Activated T-cell treated with anti-CD3 and anti-CD28 coated beads, Interleukin-2, amount 50 U/mL, for 4 hours (primary cell): Measurements from ENCODE around the gene KCTD5. TPM values are rescaled to one million over a fixed set of nuclear protein-coding genes. Genes with fewer than 3 reads are reported as not detected.

Source experiments
- ATAC-seq, 2 donors: fragments of 200-7000 bp; cut with Tn5 transposase; one replicate each; pipeline ENCODE4 v1.10.0; 2021
- DNase-seq: peaks from one replicate; pipeline ENCODE4 v3.0.0-alpha.2; 2020
- H3K27me3 Mint-ChIP-seq: one replicate; pipeline ENCODE4 v1.8.0; 2021; ENCODE audit warnings: low read depth, mixed read lengths
- H3K36me3 Mint-ChIP-seq: one replicate; pipeline ENCODE4 v1.8.0; 2022; ENCODE audit warnings: mixed read lengths; ENCODE audit not compliant: insufficient read depth
- H3K4me1 Mint-ChIP-seq: one replicate; pipeline ENCODE4 v1.8.0; 2021; ENCODE audit warnings: low read depth, mixed read lengths
- H3K4me3 Mint-ChIP-seq: one replicate; pipeline ENCODE4 v1.8.0; 2021; ENCODE audit warnings: mild to moderate bottlenecking, moderate library complexity, mixed read lengths
- H3K9me3 Mint-ChIP-seq: one replicate; pipeline ENCODE4 v1.8.0; 2021; ENCODE audit warnings: mixed read lengths
- total RNA-seq, 3 donors: library from RNA; stranded (reverse); gene quantifications; one replicate each; pipeline ENCODE4 v1.2.1, GENCODE V29; 2021

KCTD5 gene
- total RNA-seq, 3 donors from 2014 or later = 38.7 to 56.1 (median 42.0) TPM

DNA sequence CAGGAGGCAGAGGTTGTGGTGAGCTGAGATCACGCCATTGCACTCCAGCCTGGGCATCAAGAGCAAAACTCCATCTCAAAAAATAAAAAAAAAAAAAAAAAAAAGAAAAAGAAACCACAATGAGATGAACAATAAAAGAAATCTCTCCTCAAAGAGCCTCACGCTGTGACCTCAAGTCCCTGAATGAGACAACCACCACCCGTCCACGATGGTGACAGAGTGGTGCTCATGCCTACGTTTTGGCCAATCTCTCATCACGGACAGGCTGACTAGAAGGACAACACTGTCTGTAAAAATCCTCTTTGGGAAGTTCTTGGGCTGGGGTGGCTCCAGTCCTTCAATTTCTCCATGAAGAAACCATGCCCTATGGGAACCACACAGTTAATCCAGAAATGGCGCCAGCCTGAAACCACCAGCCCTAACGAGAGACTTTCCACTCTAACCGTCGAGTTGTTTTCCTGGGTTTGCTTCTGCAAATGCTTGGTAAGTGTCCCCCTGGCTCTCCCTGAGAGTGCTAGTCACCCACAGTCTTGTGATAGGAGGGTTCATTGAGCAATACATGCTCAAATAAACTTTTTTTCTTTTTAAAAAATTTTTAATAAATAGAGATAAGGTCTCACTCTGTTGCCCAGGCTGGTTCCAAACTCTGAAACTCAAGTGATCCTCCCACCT is 52.7 kb downstream of the KCTD5 start:
- ATAC-seq (no peak), DNase-seq (no peak)
- Mint-ChIP-seq H3K9me3 (no peaks in the 10 kb centered on the region), H3K4me1 (no peaks in the 10 kb centered on the region), H3K36me3 (no peaks in the 10 kb centered on the region), H3K4me3 (no peak overlapping the region), H3K27me3 (peaks cover 1% of the 10 kb centered on the region)

- no peaks in the 10 kb centered on the region for H3K9me3 Mint-ChIP-seq
- ATAC-seq (no peak), DNase-seq (no peak)
- no peak overlapping the region for H3K4me3 Mint-ChIP-seq
- H3K27me3 Mint-ChIP-seq = peaks cover 3% of the 10 kb centered on the region
- no peaks in the 10 kb centered on the region for H3K36me3 Mint-ChIP-seq
- H3K4me1 Mint-ChIP-seq = no peaks in the 10 kb centered on the region
Observed at GRCh38 chr16:2736476-2737237, 54.3 kb downstream of the KCTD5 start.

GRCh38 chr16:2737238-2737605 is 54.9 kb downstream of the KCTD5 start:
- no peaks in the 10 kb centered on the region for H3K9me3 Mint-ChIP-seq
- H3K4me1 Mint-ChIP-seq = no peaks in the 10 kb centered on the region
- H3K4me3 Mint-ChIP-seq = no peak overlapping the region
- no peak for DNase-seq
- peaks cover 3% of the 10 kb centered on the region for H3K27me3 Mint-ChIP-seq
- H3K36me3 Mint-ChIP-seq = no peaks in the 10 kb centered on the region
- ATAC-seq = no peak

- Mint-ChIP-seq H3K36me3 (no peaks in the 10 kb centered on the region), H3K9me3 (no peaks in the 10 kb centered on the region), H3K4me3 (no peak overlapping the region), H3K27me3 (peaks cover 3% of the 10 kb centered on the region), H3K4me1 (no peaks in the 10 kb centered on the region)
- no peak for DNase-seq
- no peak for ATAC-seq
Observed at GRCh38 chr16:2737895-2738418, 55.6 kb downstream of the KCTD5 start.

- H3K4me3 Mint-ChIP-seq = no peak overlapping the region
- no peaks in the 10 kb centered on the region for H3K4me1 Mint-ChIP-seq
- ATAC-seq (no peak), DNase-seq (no peak)
- H3K27me3 Mint-ChIP-seq = peaks cover 3% of the 10 kb centered on the region
- no peaks in the 10 kb centered on the region for H3K36me3 Mint-ChIP-seq
- no peaks in the 10 kb centered on the region for H3K9me3 Mint-ChIP-seq
Observed at GRCh38 chr16:2738615-2739014, 56.3 kb downstream of the KCTD5 start.

GRCh38 chr16:2739625-2740430 is 57.5 kb downstream of the KCTD5 start:
- Mint-ChIP-seq H3K4me3 (no peak overlapping the region), H3K9me3 (no peaks in the 10 kb centered on the region), H3K4me1 (no peaks in the 10 kb centered on the region), H3K36me3 (no peaks in the 10 kb centered on the region), H3K27me3 (peaks cover 3% of the 10 kb centered on the region)
- ATAC-seq = no peak
- DNase-seq = no peak

DNA sequence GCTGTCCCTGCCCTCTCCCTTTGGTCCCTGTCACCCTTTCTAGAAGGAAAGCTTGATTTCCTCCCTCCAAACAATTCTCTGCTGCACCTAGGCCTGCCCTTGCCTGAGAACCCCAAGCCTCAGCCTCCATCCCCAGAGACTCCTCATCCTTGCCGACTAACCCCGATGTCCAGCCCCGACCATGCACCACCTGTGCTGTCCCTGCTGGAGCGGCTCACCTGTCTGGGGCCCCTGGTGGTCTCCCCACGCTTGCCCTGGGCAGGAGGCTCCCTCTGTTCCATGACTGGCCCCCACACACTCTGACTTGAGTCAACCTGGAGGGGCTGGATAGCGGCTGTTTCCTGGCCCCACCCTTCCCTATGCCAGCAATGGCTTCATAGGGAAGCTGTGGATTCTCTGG is 58.2 kb downstream of the KCTD5 start:
- DNase-seq (no peak), ATAC-seq (no peak)
- Mint-ChIP-seq H3K36me3 (no peaks in the 10 kb centered on the region), H3K9me3 (no peaks in the 10 kb centered on the region), H3K4me3 (no peak overlapping the region), H3K4me1 (no peaks in the 10 kb centered on the region), H3K27me3 (peaks cover 3% of the 10 kb centered on the region)

DNA sequence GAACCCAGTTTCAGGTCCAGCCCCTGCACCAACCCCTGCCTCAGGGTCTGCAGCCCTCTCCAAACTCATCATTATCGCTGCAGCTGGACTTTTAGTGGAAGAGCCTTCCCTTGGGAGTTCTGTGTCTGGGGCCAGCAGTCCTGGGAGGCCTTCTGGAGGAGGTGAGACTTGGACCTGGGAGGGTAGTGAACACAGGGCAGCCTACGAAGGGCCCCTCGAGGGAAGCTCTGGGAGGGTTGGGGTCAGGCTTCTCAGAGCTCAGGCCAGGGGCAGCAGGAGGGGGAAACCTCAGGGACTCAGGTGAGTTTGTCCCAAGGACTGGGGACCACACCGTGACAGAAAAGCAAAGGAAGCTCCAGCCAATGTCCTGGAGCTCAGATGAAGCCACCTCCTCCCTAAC is 58.8 kb downstream of the KCTD5 start:
- H3K36me3 Mint-ChIP-seq = no peaks in the 10 kb centered on the region
- H3K4me1 Mint-ChIP-seq = no peaks in the 10 kb centered on the region
- no peak overlapping the region for H3K4me3 Mint-ChIP-seq
- no peaks in the 10 kb centered on the region for H3K9me3 Mint-ChIP-seq
- H3K27me3 Mint-ChIP-seq = peaks cover 3% of the 10 kb centered on the region
- ATAC-seq = no peak
- no peak for DNase-seq

DNA sequence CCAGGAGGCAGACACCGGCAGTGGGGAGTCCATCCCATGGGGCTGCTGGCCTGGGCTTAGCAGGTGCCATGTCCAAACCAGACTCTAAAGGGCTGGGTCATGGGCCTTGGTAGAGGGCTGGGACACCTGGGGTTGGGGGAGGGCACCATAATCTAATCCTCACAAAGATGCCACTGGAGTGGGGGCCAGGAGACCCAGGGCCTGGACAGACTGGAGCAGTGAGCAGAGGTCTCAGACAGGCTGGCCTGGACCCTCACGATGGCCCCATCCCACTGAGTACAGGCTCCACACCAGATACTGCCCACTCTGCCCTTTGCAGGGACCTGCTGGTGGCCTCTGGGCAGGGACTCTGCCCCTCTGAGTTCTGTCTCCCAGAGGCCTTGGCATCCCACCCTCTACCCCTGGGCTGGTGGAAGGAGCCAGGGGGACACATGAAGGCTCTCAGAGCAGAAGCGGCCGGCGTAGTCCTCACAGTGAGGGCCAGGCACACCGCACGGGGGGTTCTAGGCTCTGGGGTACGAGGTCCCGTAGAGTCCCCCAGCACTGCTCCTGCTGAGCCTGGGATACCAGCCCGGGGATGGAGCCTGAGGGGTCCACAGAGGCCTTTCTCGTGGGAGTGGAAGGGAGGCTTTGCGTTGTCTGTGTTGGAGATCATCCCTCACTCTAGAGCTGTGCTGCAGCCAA is 60.1 kb downstream of the KCTD5 start:
- Mint-ChIP-seq H3K4me3 (no peak overlapping the region), H3K36me3 (no peaks in the 10 kb centered on the region), H3K4me1 (no peaks in the 10 kb centered on the region), H3K27me3 (peaks cover 2% of the 10 kb centered on the region), H3K9me3 (no peaks in the 10 kb centered on the region)
- ATAC-seq (no peak), DNase-seq (no peak)

DNA sequence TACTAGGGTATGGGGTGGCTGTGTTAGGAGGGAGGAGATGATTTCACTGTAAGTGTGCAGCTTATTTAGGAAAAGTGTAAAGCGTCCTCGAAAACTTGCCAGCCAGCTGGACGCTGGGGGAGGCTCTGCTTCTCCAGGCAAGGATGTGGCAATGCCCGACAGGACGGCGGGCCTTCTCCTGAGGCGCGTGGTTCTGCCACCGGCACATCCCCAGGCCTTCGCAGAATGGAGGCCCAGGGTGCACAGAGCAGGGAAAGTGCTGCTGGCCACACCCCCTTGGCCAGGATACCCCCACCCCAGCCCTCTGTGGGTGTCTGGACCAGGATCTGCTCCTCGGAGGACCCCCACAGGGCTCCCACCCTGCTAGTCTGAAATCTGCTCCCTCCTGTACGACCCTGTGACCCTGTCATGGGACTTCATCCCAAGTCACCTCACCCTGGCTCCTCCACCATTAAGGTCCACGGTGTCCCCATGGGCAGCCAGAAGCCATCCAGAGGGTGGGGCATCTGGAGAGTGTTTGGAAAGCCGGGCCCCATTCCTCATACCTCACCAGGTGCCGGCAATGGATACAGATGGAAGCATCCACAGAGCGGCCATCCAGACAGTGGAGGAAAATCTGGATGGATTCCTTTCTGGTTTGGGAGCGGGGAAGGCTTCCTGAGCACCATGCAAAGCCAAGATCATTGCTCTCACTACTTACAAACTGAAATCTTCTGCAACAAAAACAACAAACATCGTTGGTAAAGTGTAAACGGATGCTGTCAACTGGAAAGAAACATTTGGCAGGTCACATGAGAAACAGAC is 60.9 kb downstream of the KCTD5 start:
- no peak for ATAC-seq
- Mint-ChIP-seq H3K4me1 (no peaks in the 10 kb centered on the region), H3K9me3 (no peaks in the 10 kb centered on the region), H3K36me3 (no peaks in the 10 kb centered on the region), H3K27me3 (peaks cover 2% of the 10 kb centered on the region), H3K4me3 (no peak overlapping the region)
- no peak for DNase-seq

DNA sequence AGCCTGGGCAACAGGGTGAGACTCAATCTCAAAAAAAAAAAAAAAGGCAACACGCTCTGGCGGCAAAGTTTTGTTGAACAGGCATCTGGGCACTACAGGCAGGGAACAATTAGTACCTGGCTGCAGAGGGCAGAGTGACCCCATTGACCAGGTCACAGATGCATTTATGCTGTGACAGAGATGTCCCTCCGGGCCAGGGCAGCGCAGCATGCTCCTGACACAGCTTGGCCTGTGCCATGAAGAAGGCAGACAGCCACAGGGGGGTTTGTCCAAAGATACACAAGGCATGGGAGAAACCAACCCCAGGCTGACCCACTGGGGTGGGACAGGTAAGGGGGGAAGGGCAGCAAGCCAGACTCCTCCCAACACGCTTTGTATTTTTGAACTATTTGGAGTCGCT is 62.4 kb downstream of the KCTD5 start:
- Mint-ChIP-seq H3K4me3 (no peak overlapping the region), H3K27me3 (peaks cover 2% of the 10 kb centered on the region), H3K36me3 (no peaks in the 10 kb centered on the region), H3K4me1 (no peaks in the 10 kb centered on the region), H3K9me3 (no peaks in the 10 kb centered on the region)
- DNase-seq = no peak
- no peak for ATAC-seq

DNA sequence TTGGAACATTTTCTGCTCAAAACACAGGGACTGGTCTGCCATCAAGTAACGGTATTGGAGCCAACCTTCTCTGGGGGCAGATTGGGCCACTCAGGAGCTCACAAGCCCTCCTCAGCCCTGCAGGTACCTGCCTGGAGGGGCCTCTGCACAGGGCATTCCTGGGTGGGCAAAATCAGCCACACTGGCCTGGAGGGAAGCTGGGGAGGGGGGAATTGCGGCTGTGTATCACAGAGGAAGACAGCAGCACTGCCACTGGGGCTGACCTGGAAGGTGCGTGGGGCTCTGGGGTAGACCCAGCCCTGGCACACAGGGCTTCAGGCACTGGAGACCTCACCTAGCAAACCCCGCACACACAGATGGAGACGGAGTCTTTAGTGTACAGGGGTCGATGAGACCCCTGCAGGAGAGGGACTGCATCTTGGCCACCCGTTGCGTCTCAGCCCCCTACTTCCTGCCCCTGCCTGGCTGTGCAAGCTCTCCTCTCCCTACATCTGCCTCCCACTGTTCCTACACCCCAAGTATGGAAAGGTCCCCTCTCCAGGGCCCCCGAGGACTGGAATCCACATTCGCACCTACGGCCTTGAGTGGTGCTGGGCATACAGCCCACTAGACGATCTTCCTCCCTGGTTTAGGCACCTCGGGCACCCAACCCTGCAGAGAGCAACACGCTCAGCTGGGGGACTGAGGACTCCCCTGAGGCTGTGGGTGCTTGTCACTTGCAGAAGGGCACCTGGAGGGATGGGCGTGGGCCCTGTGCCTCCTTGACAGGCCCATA is 63.0 kb downstream of the KCTD5 start:
- Mint-ChIP-seq H3K27me3 (peaks cover 2% of the 10 kb centered on the region), H3K36me3 (no peaks in the 10 kb centered on the region), H3K4me1 (no peaks in the 10 kb centered on the region), H3K4me3 (no peak overlapping the region), H3K9me3 (no peaks in the 10 kb centered on the region)
- ATAC-seq (no peak), DNase-seq (no peak)

- no peaks in the 10 kb centered on the region for H3K36me3 Mint-ChIP-seq
- H3K27me3 Mint-ChIP-seq = no peaks in the 10 kb centered on the region
- peaks cover 3% of the 10 kb centered on the region for H3K4me1 Mint-ChIP-seq
- H3K4me3 Mint-ChIP-seq = no peak overlapping the region
- ATAC-seq (no peak), DNase-seq (no peak)
- H3K9me3 Mint-ChIP-seq = no peaks in the 10 kb centered on the region
Observed at GRCh38 chr16:2745961-2746360, 63.6 kb downstream of the KCTD5 start.
